H1 (cell line): ENCODE measurements around the gene TOM1L2. TPM values are rescaled to one million over a fixed set of nuclear protein-coding genes. Genes with fewer than 3 reads are reported as not detected.

Source experiments
- CTCF ChIA-PET: fragments of 300-600 bp; sonication (Branson Sonifier 250); formaldehyde crosslinking; loops from one replicate; lab custom pipeline; 2021; ENCODE audit not compliant: partially characterized antibody; lab: Charles Lee
- POLR2A ChIA-PET: fragments of 300-600 bp; sonication (Branson Sonifier 250); formaldehyde crosslinking; loops from one replicate; lab custom pipeline; 2021; ENCODE audit warnings: inconsistent platforms; ENCODE audit not compliant: partially characterized antibody; lab: Charles Lee
- DNase-seq, 2 experiments: peaks; one replicate each; pipeline versions ENCODE4 v3.0.0 to v3.0.0-alpha.2; 2010 to 2022; ENCODE audit warnings: low spot score in 2 of 2, low read depth in 1 of 2, mixed read lengths in 1 of 2
- FAIRE-seq: peaks from 2 replicates; lab custom pipeline; 2011; peaks lifted over from hg19 to GRCh38; lab: Jason Lieb, UNC
- H2AFZ ChIP-seq: 2 replicates; pipeline ENCODE4 v1.8.1; 2012; ENCODE audit warnings: low read length, inconsistent platforms
- H2AK5ac ChIP-seq: 2 replicates; pipeline ENCODE4 v1.6.1; 2013; ENCODE audit warnings: low read depth, low read length
- H2BK120ac ChIP-seq: replicated peaks from 2 replicates; pipeline ENCODE3; 2013; ENCODE audit warnings: low read depth, low read length, inconsistent platforms
- H2BK12ac ChIP-seq: 2 replicates; pipeline ENCODE4 v1.6.1; 2013; ENCODE audit warnings: low read depth, low read length
- H2BK15ac ChIP-seq: 2 replicates; pipeline ENCODE4 v1.6.1; 2013; ENCODE audit warnings: low read length
- H2BK20ac ChIP-seq: 2 replicates; pipeline ENCODE4 v1.6.1; 2013; ENCODE audit warnings: low read length
- H2BK5ac ChIP-seq: 2 replicates; pipeline ENCODE4 v1.6.1; 2013; ENCODE audit warnings: low read depth, low read length
- H3K14ac ChIP-seq: 2 replicates; pipeline ENCODE4 v1.6.1; 2013; ENCODE audit warnings: inconsistent platforms; ENCODE audit not compliant: insufficient read length
- H3K18ac ChIP-seq: 2 replicates; pipeline ENCODE4 v1.6.1; 2013; ENCODE audit warnings: low read length; ENCODE audit errors: extremely low read depth
- H3K23ac ChIP-seq: 2 replicates; pipeline ENCODE4 v1.6.1; 2013; ENCODE audit warnings: inconsistent platforms; ENCODE audit not compliant: insufficient read length
- H3K23me2 ChIP-seq: 2 replicates; pipeline ENCODE4 v1.6.1; 2013; ENCODE audit warnings: low read depth, low read length
- H3K27ac ChIP-seq: 2 replicates; pipeline ENCODE4 v1.6.1; 2011; ENCODE audit warnings: low read depth, low read length, inconsistent platforms
- H3K27me3 ChIP-seq, 4 experiments: replicated peaks in 1 of 4; 1 replicate in 1 of 4; 2 replicates in 3 of 4; pipeline versions ENCODE4 v1.6.1 to v1.8.1; 2011 to 2013; ENCODE audit warnings: low read length in 3 of 4, mild to moderate bottlenecking in 3 of 4, inconsistent platforms in 2 of 4, mixed read lengths in 2 of 4, moderate library complexity in 1 of 4; ENCODE audit not compliant: control insufficient read depth in 3 of 4, insufficient read depth in 3 of 4; ENCODE audit errors: extremely low read depth in 1 of 4
- H3K36me3 ChIP-seq, 4 experiments: 2 replicates each; pipeline versions ENCODE4 v1.6.1 to v1.8.1; 2011 to 2013; ENCODE audit warnings: mild to moderate bottlenecking in 4 of 4, low read length in 3 of 4, moderate library complexity in 2 of 4, control low read depth in 1 of 4, inconsistent platforms in 1 of 4; ENCODE audit not compliant: insufficient read depth in 4 of 4, control insufficient read depth in 2 of 4
- H3K4ac ChIP-seq: replicated peaks from 2 replicates; pipeline ENCODE3; 2013; ENCODE audit warnings: low read length, low read depth, mixed read lengths, inconsistent platforms; ENCODE audit not compliant: insufficient read length
- H3K4me1 ChIP-seq, 4 experiments: replicated peaks in 1 of 4; 1 replicate in 1 of 4; 2 replicates in 3 of 4; pipeline versions ENCODE4 v1.6.1 to v1.8.1; 2011 to 2013; ENCODE audit warnings: low read length in 3 of 4, inconsistent platforms in 2 of 4, mixed read lengths in 1 of 4; ENCODE audit not compliant: insufficient read depth in 4 of 4, control insufficient read depth in 3 of 4
- H3K4me2 ChIP-seq, 2 experiments: 2 replicates each; pipeline versions ENCODE4 v1.6.1 to v1.8.1; 2011 to 2013; ENCODE audit warnings: low read depth in 2 of 2, low read length in 2 of 2, control low read depth in 1 of 2, inconsistent platforms in 1 of 2, mild to moderate bottlenecking in 1 of 2; ENCODE audit not compliant: insufficient read depth in 1 of 2
- H3K4me3 ChIP-seq, 4 experiments: fragments of 200-600, 300-600 bp in 1 of 4; sonication (generic), shearing (Covaris generic), sonication (Bioruptor Twin) in 1 of 4; 2 replicates each; pipeline versions ENCODE4 v1.5.1 to v1.8.1; 2011 to 2016; ENCODE audit warnings: low read length in 4 of 4, low read depth in 3 of 4, control low read depth in 2 of 4, inconsistent platforms in 2 of 4, mild to moderate bottlenecking in 2 of 4, mixed read lengths in 1 of 4, moderate library complexity in 1 of 4; ENCODE audit not compliant: insufficient read depth in 2 of 4; ENCODE audit errors: extremely low read depth in 1 of 4
- H3K56ac ChIP-seq: replicated peaks from 2 replicates; pipeline ENCODE3; 2013; ENCODE audit warnings: low read depth, mild to moderate bottlenecking, mixed read lengths, low read length, inconsistent platforms; ENCODE audit not compliant: insufficient read length
- H3K79me1 ChIP-seq: 2 replicates; pipeline ENCODE4 v1.6.1; 2013; ENCODE audit warnings: low read depth, low read length, control low read depth
- H3K79me2 ChIP-seq, 2 experiments: 2 replicates each; pipeline versions ENCODE4 v1.6.1 to v1.8.1; 2012 to 2013; ENCODE audit warnings: low read length in 2 of 2, mild to moderate bottlenecking in 2 of 2, inconsistent platforms in 1 of 2; ENCODE audit not compliant: insufficient read depth in 2 of 2, control insufficient read depth in 1 of 2
- H3K9ac ChIP-seq, 4 experiments: replicated peaks in 1 of 4; 1 replicate in 1 of 4; 2 replicates in 3 of 4; pipeline versions ENCODE4 v1.6.1 to v1.8.1; 2011 to 2013; ENCODE audit warnings: low read depth in 3 of 4, low read length in 3 of 4, control low read depth in 2 of 4, mild to moderate bottlenecking in 2 of 4, moderate library complexity in 2 of 4, inconsistent platforms in 1 of 4; ENCODE audit errors: extremely low read depth in 1 of 4
- H3K9me3 ChIP-seq, 2 experiments: 2 replicates each; pipeline versions ENCODE4 v1.6.1 to v1.8.1; 2012 to 2013; ENCODE audit warnings: mild to moderate bottlenecking in 2 of 2, moderate library complexity in 2 of 2, control low read depth in 1 of 2, inconsistent platforms in 1 of 2, low read depth in 1 of 2, low read length in 1 of 2, mixed read lengths in 1 of 2; ENCODE audit not compliant: insufficient read depth in 2 of 2
- H4K20me1 ChIP-seq, 2 experiments: replicated peaks in 1 of 2; 2 replicates each; pipeline versions ENCODE3 to v1.8.1; 2011 to 2013; ENCODE audit warnings: inconsistent platforms in 2 of 2, low read length in 2 of 2, mild to moderate bottlenecking in 1 of 2; ENCODE audit not compliant: insufficient read depth in 2 of 2, control insufficient read depth in 1 of 2
- H4K5ac ChIP-seq: 2 replicates; pipeline ENCODE4 v1.6.1; 2013; ENCODE audit warnings: low read length, low read depth, mixed read lengths, inconsistent platforms; ENCODE audit not compliant: insufficient read length
- H4K8ac ChIP-seq: 2 replicates; pipeline ENCODE4 v1.8.0; 2013; ENCODE audit warnings: mild to moderate bottlenecking, moderate library complexity, low read length, inconsistent platforms; ENCODE audit not compliant: insufficient read depth; ENCODE audit errors: extremely low read depth
- H4K91ac ChIP-seq: replicated peaks from 2 replicates; pipeline ENCODE3; 2013; ENCODE audit warnings: low read length, mixed read lengths, inconsistent platforms; ENCODE audit not compliant: insufficient read length
- BCL11A ChIP-seq, 2 experiments: IDR thresholded peaks; one replicate each; pipeline ENCODE4 v1.6.1; 2011; ENCODE audit warnings: low read depth in 2 of 2, low read length in 2 of 2, mild to moderate bottlenecking in 2 of 2
- CBX5 ChIP-seq: fragments of 300-800, 300-1000 bp; sonication (generic); IDR thresholded peaks from 2 replicates; pipeline ENCODE4 v1.7.1; 2016; ENCODE audit warnings: antibody characterized with exemption, low read length, low read depth
- CHD1 ChIP-seq: IDR thresholded peaks from 2 replicates; pipeline ENCODE4 v1.6.1; 2012; ENCODE audit warnings: low read depth, low read length, improper control_type of control experiment
- E2F6 ChIP-seq: IDR thresholded peaks from 2 replicates; pipeline ENCODE4 v1.6.1; 2012; ENCODE audit warnings: inconsistent platforms
- HDAC6 ChIP-seq: IDR thresholded peaks from one replicate; pipeline ENCODE4 v1.7.1; 2012; ENCODE audit warnings: low read depth, mild to moderate bottlenecking, inconsistent platforms, low read length, moderate library complexity
- JUN ChIP-seq: IDR thresholded peaks from 2 replicates; pipeline ENCODE4 v1.6.1; 2011; ENCODE audit warnings: low read depth, mild to moderate bottlenecking, improper control_type of control experiment, low read length
- JUND ChIP-seq: IDR thresholded peaks from 2 replicates; pipeline ENCODE4 v1.6.1; 2011; ENCODE audit warnings: mild to moderate bottlenecking, improper control_type of control experiment, low read length
- MAFK ChIP-seq: IDR thresholded peaks from 2 replicates; pipeline ENCODE4 v1.6.1; 2012; ENCODE audit warnings: low read depth, mild to moderate bottlenecking, improper control_type of control experiment, low read length
- NRF1 ChIP-seq: IDR thresholded peaks from 2 replicates; pipeline ENCODE4 v1.6.1; 2011; ENCODE audit warnings: mild to moderate bottlenecking, low read depth, low read length, improper control_type of control experiment
- POU5F1 ChIP-seq: IDR thresholded peaks from 2 replicates; pipeline ENCODE4 v1.6.1; 2011; ENCODE audit warnings: low read depth, mild to moderate bottlenecking, low read length, moderate library complexity
- RXRA ChIP-seq: IDR thresholded peaks from 2 replicates; pipeline ENCODE4 v1.6.1; 2011; ENCODE audit warnings: low read depth, mild to moderate bottlenecking, low read length, moderate library complexity; ENCODE audit not compliant: insufficient read depth
- SIRT6 ChIP-seq: IDR thresholded peaks from one replicate; pipeline ENCODE4 v1.7.1; 2012; ENCODE audit warnings: low read length, inconsistent platforms
- TAF1 ChIP-seq: IDR thresholded peaks from 2 replicates; pipeline ENCODE4 v1.6.1; 2011; ENCODE audit warnings: mild to moderate bottlenecking, low read depth, low read length
- ZNF274 ChIP-seq: IDR thresholded peaks from 2 replicates; pipeline ENCODE4 v1.7.0; 2012; ENCODE audit warnings: low read length, borderline replicate concordance; ENCODE audit errors: extremely low read depth
- WGBS, 2 experiments: shearing (Covaris generic) in 1 of 2; methylation state at CpG; one replicate each; pipeline versions ENCODE4 v1.1.6 to v1.1.7; 2013 to 2015; ENCODE audit warnings: low lambda C conversion rate in 2 of 2, mixed read lengths in 2 of 2, inconsistent platforms in 1 of 2, low coverage in 1 of 2, missing lambda C conversion rate in 1 of 2; ENCODE audit not compliant: insufficient replicate concordance in 2 of 2, insufficient coverage in 1 of 2, insufficient read length in 1 of 2; ENCODE audit errors: extremely low coverage in 1 of 2, missing lambda C conversion rate in 1 of 2; 5-methylcytosine and 5-hydroxymethylcytosine counted together
- polyA plus RNA-seq, 7 experiments: library from polyadenylated mRNA; depleted of rRNA in 3 of 7; stranded (reverse) in 5 of 7; unstranded in 2 of 7; fragments of >200 nt in 5 of 7; fragments of 200-250 nt in 2 of 7; gene quantifications; 1 replicate in 5 of 7; 2 replicates in 1 of 7; 4 replicates in 1 of 7; pipeline versions ENCODE4 v1.2.1 to v1.2.3, GENCODE V29; 2011 to 2013; ENCODE audit warnings: missing spikeins in 2 of 7, mixed read lengths in 2 of 7
- total RNA-seq: library from RNA; stranded (reverse); fragmentation: NEBNext Ultra II Directional; extraction: Animal tissue kit (Norgen Biotek cat#: 25700); gene quantifications from 2 replicates; pipeline ENCODE4 v1.2.1, GENCODE V29; 2021
- TF ChIP-seq, protein P1 (sequence below): IDR thresholded peaks from 2 replicates; pipeline ENCODE4 v1.6.1; 2011; ENCODE audit warnings: low read depth, mild to moderate bottlenecking, low read length; ENCODE audit not compliant: insufficient read depth

TOM1L2 gene
- total and polyA plus RNA-seq, 2 of the 8 experiments (the other 6 are each of a cell fraction or from before 2014, with no cell fraction given) = 2.0 to 3.4 TPM

- no peak overlapping the region for H2BK12ac ChIP-seq
- no peaks in the 10 kb centered on the region for H3K4me1 ChIP-seq
- no peak overlapping the region for H3K56ac ChIP-seq
- TF ChIP-seq BCL11A (IDR thresholded peaks at IDR 0.05; ENCODE audit: low read depth in 2 of 2, low read length in 2 of 2) (no peak), JUND (no peak), HDAC6 (no peak), JUN (no peak), CHD1 (no peak), RXRA (no peak), SIRT6 (no peak), POU5F1 (no peak), MAFK (no peak), TAF1 (no peak), E2F6 (no peak), NRF1 (no peak), CBX5 (no peak), ZNF274 (no peak)
- TF ChIP-seq, protein P1, sequence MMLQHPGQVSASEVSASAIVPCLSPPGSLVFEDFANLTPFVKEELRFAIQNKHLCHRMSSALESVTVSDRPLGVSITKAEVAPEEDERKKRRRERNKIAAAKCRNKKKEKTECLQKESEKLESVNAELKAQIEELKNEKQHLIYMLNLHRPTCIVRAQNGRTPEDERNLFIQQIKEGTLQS = no peak
Measured at GRCh38 chr17:18019838-18020154, 47.6 kb upstream of the TOM1L2 start.

More at GRCh38 chr17:18019838-18020154, 47.6 kb upstream of the TOM1L2 start:
- no peak for FAIRE-seq
- Histone ChIP-seq H3K27me3 (no peaks in the 10 kb centered on the region), H4K91ac (no peak overlapping the region), H2BK20ac (no peak overlapping the region), H3K36me3 (no peaks in the 10 kb centered on the region), H3K18ac (no peak overlapping the region), H2BK5ac (no peak overlapping the region), H3K79me2 (no peaks in the 10 kb centered on the region), H2AK5ac (no peak overlapping the region), H3K14ac (no peak overlapping the region), H4K5ac (no peak overlapping the region), H2BK15ac (no peak overlapping the region), H3K79me1 (0 out of 2 replicates have a peak, but pooled peaks cover 2% of the 10 kb centered on the region), H3K9me3 (no peaks in the 10 kb centered on the region), H3K23ac (no peak overlapping the region), H4K20me1 (peaks cover 0 to 2% of the 10 kb centered on the region in 2 experiments), H3K4me2 (no peak overlapping the region), H3K23me2 (no peaks in the 10 kb centered on the region), H3K9ac (no peak overlapping the region), H2AFZ (no peak overlapping the region), H4K8ac (no peak overlapping the region), H2BK120ac (no peak overlapping the region), H3K4ac (no peak overlapping the region), H3K4me3 (no peak overlapping the region), H3K27ac (no peak overlapping the region)
- no peak for DNase-seq
- CTCF ChIA-PET = interaction anchor here (1.1 to 3.9 kb wide), 2 partner anchors 14 to 15 kb away, joined by 4 to 13 read pairs; no protein-coding TSS in a partner anchor
- POLR2A ChIA-PET = no interaction called here
- 84% methylated on average over 2 of the region's 2 CpGs; no CpG with 5 or more reads in 1 of the 2 experiments for WGBS, 2 experiments
